HG02623 (cell line): ENCODE results near the gene FBXO8.

Experiments used
- ATAC-seq: cut with Tn5 transposase; IDR thresholded peaks from one replicate; pipeline ENCODE4 v1.9.1; 2021; ENCODE audit warnings: moderate library complexity; ENCODE audit not compliant: unreplicated experiment

FBXO8 gene

DNA sequence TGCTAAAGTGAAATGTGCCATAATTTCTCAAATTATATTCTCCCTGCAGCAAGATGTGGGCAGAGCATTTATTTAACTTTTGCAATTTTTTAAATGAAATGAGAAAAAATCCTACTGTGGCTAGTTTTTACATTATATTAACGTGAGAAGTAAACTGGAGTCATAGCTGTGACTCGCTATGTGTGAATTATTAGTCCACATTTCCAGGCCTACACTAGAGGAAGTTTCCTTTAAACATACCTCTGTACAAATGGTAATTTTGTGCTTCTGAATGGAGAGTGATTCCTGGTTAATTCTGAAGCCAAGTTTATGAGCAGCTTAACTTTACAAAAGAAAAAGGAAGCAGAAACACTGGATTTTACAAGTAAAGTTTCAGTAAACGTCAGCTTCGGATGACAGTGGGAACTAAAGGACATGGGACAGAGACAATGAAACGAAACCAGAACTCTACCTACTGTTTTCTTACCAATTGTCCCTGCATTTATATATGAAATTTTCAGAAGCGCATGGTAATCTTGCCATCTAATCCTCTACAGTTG, 72.4 kb downstream of the FBXO8 start:
- no peak for ATAC-seq

DNA sequence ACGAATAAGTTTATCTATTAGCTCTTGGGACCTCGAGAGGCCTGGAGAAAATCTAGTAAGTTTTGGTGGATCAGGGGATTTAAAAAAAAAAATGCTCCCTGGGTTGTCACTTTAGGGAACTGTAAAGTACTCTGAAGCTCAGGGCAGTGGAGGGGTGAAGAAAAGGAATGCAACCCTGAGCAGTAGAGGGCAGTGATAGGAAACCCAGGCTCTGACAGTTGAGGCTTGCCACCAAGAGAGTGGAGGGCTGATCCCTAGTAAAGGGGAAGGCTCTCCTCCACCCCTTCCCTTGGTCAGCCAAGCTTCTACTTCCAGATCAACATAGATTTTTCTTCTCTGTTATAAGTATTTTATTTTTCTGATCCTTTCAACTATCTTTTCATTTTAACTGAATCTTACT, 73.1 kb downstream of the FBXO8 start:
- no peak for ATAC-seq

DNA sequence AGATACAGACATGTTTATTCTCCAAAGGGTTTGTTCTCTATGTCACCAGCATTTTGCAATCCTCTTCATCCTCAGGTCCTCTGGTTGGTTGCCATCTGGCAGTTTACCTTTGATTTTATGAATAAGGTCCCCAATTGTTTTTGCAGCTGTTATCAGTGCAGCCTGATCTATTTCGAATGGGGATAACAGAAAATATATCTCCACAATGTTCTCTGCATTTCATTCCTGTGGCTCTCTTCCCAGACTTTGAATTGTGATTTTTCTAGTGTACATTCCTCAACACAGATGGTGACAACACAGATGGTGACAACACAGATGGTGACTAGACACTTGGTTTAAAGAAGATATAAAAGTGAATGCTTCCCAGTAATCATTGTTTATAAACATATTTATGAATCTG, 74.1 kb downstream of the FBXO8 start:
- no peak for ATAC-seq

- no peak for ATAC-seq
Observed at GRCh38 chr4:174207367-174207766, 76.1 kb downstream of the FBXO8 start.

DNA sequence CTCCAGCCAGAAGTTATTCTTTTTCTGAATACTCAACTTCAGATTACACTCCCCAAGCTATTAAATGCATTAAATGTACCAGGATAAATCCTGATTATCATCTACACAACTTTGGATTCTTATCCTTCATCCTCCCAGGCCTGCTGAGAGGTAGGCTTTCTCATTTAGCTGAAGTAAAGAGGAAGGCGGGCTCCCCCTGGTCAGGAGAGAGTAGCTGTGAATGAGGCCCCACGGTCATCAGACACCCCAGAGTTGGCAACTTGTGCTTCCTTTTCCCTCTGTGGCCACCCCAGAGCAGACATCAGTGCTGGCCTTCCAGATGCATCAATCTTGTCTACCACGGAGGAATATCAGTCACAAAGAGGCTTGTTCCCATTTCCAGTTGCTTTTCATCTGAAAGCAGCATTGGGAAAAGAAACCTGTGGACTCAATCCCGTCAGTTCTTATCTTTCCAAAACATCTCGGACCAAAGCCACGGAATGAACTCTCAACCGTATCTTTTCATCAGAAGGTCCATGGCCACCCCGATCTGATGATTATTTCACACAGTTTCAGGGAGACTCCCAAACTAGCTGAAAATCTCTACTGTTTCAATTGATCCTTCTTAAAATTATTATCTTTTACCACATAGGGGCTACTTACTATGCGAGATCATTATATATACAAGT, 79.2 kb downstream of the FBXO8 start:
- no peak for ATAC-seq

DNA sequence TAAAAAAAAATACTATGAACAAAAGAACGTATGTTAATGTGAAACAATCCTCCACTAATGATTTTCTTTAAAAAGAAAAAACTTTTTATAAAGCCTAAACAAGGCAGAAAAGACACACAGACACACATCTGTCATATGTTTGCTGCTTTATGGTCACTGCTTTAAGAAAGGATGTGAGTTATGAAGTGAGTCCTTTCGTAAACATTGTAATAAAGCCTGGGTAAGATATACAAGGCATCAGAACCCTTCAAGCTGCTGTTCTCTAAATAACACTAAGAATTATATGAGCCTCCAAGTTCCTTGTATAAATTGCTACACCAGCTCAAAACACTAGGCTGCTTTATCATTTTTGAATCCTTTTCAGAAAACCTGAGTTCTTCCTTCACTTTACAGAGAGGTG, 81.6 kb downstream of the FBXO8 start:
- ATAC-seq, result no peak

- ATAC-seq, result no peak
Observed at GRCh38 chr4:174199735-174200134, 83.7 kb downstream of the FBXO8 start.

GRCh38 chr4:174198828-174199227, 84.6 kb downstream of the FBXO8 start:
- no peak for ATAC-seq

DNA sequence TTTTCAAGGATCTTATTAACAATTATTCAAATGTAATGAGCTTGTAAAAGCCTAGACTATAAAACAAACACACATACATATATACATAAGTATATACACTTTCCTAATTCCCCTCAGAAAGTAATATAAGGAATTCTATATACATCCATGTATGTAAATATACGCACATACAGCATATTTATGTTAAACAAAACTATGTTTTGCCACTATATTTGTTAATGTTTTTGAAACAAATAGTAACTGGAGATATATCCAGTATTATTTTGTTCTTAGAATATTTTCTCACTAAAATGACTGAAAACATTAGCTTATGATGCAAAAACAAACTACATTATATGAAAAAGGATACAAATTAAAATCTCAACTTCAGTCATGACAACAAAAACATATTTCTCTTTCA, 85.1 kb downstream of the FBXO8 start:
- ATAC-seq, result no peak

DNA sequence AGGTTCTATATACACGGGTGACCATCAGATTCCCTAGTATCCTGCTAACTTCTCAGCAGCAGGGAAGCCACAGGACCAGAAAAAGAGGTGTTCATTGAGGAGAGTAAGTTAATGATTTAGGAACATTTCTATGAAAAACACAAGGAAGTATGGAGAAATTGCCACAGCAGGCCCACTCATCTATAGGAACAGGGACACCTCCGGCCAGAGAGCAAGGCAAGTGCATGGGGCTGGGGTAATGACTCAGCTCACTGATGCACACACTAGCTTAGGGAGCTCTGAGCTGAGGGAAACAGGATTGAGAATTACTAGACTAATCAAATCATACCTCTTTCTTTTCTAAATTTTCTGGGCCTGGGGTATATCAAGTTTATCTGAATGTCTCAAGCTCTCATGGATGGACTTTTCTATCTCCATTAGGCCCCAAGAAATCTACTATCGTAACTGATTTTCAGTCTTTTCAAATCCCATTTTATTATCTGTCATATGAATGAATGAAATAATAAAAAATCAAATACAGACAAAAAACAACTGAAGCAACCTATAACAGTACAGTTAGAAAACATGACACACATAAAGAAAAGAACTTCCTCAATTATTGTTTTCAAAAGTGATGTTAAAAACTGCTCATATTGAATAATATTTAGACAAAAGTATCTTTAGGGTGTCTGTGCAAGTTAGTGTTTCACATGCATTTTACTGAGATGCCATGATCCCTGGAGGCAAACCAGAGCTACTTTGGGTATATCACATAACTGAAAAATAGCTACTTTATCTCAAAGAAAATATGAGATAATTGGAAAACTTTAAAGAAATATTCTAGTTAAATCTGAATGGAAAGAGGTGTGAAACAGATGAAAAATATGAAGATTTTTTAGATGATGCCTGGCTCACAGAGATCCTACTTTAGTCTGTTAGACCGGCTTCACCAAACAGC, 89.8 kb downstream of the FBXO8 start:
- ATAC-seq, result no peak

- ATAC-seq, result no peak
Observed at GRCh38 chr4:174192943-174193342, 90.5 kb downstream of the FBXO8 start.

DNA sequence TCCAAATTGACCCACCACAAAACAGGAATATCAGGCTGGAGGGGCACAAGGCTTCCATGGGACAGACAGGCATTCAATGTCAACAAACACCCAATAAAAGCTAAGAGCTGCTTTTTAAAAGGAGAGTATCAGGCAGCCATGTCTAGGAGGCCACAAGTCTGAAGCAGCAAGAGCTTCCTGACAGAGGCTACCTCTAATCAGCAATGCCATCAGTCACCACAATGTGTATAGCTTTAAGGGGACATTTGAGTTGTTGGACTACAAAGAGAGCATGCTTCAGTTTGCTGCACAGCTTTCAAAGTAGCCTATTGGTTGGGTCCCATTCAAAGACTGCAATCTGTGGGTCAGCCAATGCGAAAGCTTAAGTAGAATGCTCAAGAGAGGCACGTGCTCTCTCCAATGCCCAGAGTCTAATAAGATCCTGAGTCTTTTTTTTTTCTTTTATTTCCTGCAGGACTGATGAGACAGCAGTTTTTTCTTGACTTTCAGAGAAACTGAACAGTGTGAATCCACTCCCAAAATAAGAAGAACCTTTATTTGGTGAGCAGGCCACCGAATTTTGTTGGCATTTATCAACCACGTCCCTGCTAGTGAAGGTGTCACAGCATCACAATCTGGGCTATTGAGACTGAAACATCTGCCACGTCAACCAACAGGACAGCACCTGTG, 92.5 kb downstream of the FBXO8 start:
- ATAC-seq, result no peak

DNA sequence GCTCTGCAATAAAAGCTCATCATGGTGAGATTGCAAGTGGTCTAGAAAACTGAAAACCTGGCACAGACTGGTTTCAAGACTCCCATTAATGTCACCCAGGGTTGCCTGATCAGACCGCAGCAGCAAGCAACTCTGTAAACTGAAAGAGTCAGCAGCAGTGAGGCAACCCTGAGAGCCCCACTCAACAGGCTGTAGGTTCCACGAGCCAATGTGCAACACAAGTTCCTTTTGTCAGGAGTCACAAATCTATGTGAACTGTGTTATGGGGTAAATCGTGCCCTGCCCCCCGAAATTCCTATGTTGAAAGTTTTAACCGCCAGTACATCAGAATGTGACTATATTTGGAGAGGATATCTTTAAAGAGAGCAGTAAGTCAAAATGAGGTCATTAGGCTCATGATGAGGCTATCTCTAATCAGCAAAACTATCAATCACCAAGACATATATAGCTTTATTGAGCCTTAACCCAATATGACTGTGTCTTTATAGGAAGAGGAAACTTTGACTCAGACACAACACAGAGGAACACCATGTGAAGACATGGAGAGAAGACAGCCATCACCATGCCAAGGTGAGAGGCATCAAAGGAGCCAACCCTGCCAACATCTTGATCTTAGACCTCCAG, 94.0 kb downstream of the FBXO8 start:
- no peak for ATAC-seq
